Neural progenitor cell (in vitro differentiated cells): ENCODE data around the gene NOVA2. TPM values are rescaled to one million over a fixed set of nuclear protein-coding genes. Genes with fewer than 3 reads are reported as not detected.

Source experiments
- DNase-seq: peaks from one replicate; pipeline ENCODE4 v3.0.0-alpha.2; 2016; ENCODE audit warnings: low spot score
- H2AFZ ChIP-seq: fragments of 200-600 bp; sonication (generic); replicated peaks from 2 replicates; pipeline ENCODE4 v1.6.1; 2016; ENCODE audit warnings: antibody characterized with exemption
- H3F3A ChIP-seq: fragments of 200-600 bp; sonication (generic); 2 replicates; pipeline ENCODE4 v1.6.1; 2016; ENCODE audit warnings: antibody characterized with exemption, low read depth
- H3K27ac ChIP-seq: fragments of 200-600 bp; sonication (generic); 2 replicates; pipeline ENCODE4 v1.5.1; 2016; ENCODE audit warnings: mild to moderate bottlenecking
- H3K27me3 ChIP-seq: fragments of 200-600 bp; sonication (generic); 2 replicates; pipeline ENCODE4 v1.6.1; 2016; ENCODE audit warnings: mild to moderate bottlenecking, moderate library complexity
- H3K36me3 ChIP-seq: fragments of 200-600 bp; sonication (generic); 2 replicates; pipeline ENCODE4 v1.5.1; 2016
- H3K4me1 ChIP-seq: fragments of 200-600 bp; sonication (generic); 2 replicates; pipeline ENCODE4 v1.6.1; 2016; ENCODE audit warnings: mixed run types
- H3K4me2 ChIP-seq: fragments of 200-600 bp; sonication (generic); 2 replicates; pipeline ENCODE4 v1.6.1; 2016
- H3K4me3 ChIP-seq: fragments of 200-600 bp; sonication (generic); 2 replicates; pipeline ENCODE4 v1.5.1; 2016
- H3K79me2 ChIP-seq: fragments of 200-600 bp; sonication (generic); 2 replicates; pipeline ENCODE4 v1.6.1; 2016; ENCODE audit warnings: low read depth
- H3K9ac ChIP-seq: fragments of 200-600 bp; sonication (generic); 2 replicates; pipeline ENCODE4 v1.6.1; 2016
- H3K9me3 ChIP-seq: fragments of 200-600 bp; sonication (generic); 2 replicates; pipeline ENCODE4 v1.5.1; 2016; ENCODE audit warnings: low read depth
- H4K20me1 ChIP-seq: fragments of 200-600 bp; sonication (generic); 2 replicates; pipeline ENCODE4 v1.6.1; 2016; ENCODE audit warnings: low read depth
- H3K27ac Mint-ChIP-seq: 3 replicates; pipeline ENCODE4 v1.8.0; 2021; ENCODE audit warnings: mixed read lengths
- H3K27me3 Mint-ChIP-seq: 2 replicates; pipeline ENCODE4 v1.8.0; 2022; ENCODE audit warnings: low read depth, mild to moderate bottlenecking, inconsistent platforms, moderate library complexity, mixed read lengths; ENCODE audit not compliant: insufficient read depth
- H3K36me3 Mint-ChIP-seq: 3 replicates; pipeline ENCODE4 v1.8.0; 2021; ENCODE audit warnings: mixed read lengths
- H3K4me1 Mint-ChIP-seq: 3 replicates; pipeline ENCODE4 v1.8.0; 2021; ENCODE audit warnings: mixed read lengths
- H3K4me3 Mint-ChIP-seq: 3 replicates; pipeline ENCODE4 v1.8.0; 2021; ENCODE audit warnings: mild to moderate bottlenecking, moderate library complexity, mixed read lengths
- H3K9me3 Mint-ChIP-seq: 3 replicates; pipeline ENCODE4 v1.8.0; 2020; ENCODE audit warnings: mixed read lengths
- EZH2 ChIP-seq: fragments of 200-600 bp; sonication (generic); IDR thresholded peaks from 2 replicates; pipeline ENCODE4 v1.6.1; 2017; ENCODE audit warnings: antibody characterized with exemption, mild to moderate bottlenecking, moderate library complexity
- EZH2phosphoT487 ChIP-seq: fragments of 200-600 bp; sonication (generic); IDR thresholded peaks from 2 replicates; pipeline ENCODE4 v1.6.1; 2017; ENCODE audit warnings: antibody characterized with exemption
- total RNA-seq: library from RNA; depleted of rRNA; stranded (reverse); fragments of >200 nt; gene quantifications from 2 replicates; pipeline ENCODE4 v1.2.3, GENCODE V29; 2015; ENCODE audit warnings: low replicate concordance
- TF ChIP-seq, protein P1 (sequence below): fragments of 200-600 bp; sonication (generic); IDR thresholded peaks from 2 replicates; pipeline ENCODE4 v1.5.1; 2017; ENCODE audit warnings: antibody characterized with exemption, mild to moderate bottlenecking

The NOVA2 gene
- total RNA-seq, 1 donor from 2014 or later: 3.9 TPM

DNA sequence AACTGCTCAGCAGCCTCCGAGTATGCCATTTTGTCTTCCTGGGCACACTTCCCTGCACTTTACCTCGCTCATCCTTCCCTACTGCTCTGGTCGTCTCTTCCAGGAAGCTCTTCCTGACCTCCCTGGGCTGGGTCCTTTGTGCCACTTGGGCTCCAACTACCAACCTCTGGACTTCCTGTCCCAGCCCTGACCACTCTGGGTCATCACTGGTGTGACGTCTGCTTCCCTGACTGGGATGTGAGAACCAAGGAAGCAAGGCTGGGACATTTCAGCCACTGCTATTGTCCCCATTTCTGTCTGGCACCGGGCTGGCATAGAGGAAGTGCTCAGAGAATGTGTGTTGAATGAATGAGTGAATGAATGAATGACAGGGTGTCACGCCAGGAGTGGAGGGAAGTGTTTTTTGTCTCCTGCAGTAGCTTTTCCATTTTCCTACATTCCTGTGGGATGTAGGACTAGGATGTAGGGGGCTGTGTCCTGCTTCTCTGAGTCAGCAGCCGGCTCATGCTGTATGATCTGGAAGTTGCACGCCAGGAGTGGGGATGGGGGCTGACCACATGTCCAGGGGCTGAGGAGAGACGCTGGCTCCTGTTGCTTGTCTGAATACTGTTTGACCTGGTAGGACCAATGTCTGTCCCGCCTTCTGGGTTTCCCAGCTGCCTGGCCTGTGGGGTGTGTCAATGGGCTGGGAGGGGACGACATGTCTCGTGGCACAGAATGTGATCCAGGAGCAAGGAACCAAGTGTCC is 14.7 kb downstream of the NOVA2 start:
- Histone ChIP-seq H3K27me3 (no peaks in the 10 kb centered on the region), H3K4me1 (peaks cover 8% of the 10 kb centered on the region), H3K4me3 (no peak overlapping the region), H3K4me2 (no peak overlapping the region), H4K20me1 (peaks cover 5% of the 10 kb centered on the region), H3K79me2 (no peaks in the 10 kb centered on the region), H3K9me3 (no peaks in the 10 kb centered on the region), H2AFZ (no peak overlapping the region), H3K36me3 (no peaks in the 10 kb centered on the region), H3K9ac (no peak overlapping the region), H3F3A (peaks cover under 1% of the 10 kb centered on the region), H3K27ac (no peak overlapping the region)
- H3K4me1 Mint-ChIP-seq: peaks cover 66% of the 10 kb centered on the region
- no peak overlapping the region for H3K4me3 Mint-ChIP-seq
- TF ChIP-seq EZH2phosphoT487: no peak
- TF ChIP-seq, protein P1, sequence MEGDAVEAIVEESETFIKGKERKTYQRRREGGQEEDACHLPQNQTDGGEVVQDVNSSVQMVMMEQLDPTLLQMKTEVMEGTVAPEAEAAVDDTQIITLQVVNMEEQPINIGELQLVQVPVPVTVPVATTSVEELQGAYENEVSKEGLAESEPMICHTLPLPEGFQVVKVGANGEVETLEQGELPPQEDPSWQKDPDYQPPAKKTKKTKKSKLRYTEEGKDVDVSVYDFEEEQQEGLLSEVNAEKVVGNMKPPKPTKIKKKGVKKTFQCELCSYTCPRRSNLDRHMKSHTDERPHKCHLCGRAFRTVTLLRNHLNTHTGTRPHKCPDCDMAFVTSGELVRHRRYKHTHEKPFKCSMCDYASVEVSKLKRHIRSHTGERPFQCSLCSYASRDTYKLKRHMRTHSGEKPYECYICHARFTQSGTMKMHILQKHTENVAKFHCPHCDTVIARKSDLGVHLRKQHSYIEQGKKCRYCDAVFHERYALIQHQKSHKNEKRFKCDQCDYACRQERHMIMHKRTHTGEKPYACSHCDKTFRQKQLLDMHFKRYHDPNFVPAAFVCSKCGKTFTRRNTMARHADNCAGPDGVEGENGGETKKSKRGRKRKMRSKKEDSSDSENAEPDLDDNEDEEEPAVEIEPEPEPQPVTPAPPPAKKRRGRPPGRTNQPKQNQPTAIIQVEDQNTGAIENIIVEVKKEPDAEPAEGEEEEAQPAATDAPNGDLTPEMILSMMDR: no peak
- TF ChIP-seq EZH2: no peak
- H3K27me3 Mint-ChIP-seq: peaks cover 9% of the 10 kb centered on the region
- H3K27ac Mint-ChIP-seq: no peak overlapping the region
- no peaks in the 10 kb centered on the region for H3K9me3 Mint-ChIP-seq
- no peak for DNase-seq
- H3K36me3 Mint-ChIP-seq: peaks cover 38% of the 10 kb centered on the region

DNA sequence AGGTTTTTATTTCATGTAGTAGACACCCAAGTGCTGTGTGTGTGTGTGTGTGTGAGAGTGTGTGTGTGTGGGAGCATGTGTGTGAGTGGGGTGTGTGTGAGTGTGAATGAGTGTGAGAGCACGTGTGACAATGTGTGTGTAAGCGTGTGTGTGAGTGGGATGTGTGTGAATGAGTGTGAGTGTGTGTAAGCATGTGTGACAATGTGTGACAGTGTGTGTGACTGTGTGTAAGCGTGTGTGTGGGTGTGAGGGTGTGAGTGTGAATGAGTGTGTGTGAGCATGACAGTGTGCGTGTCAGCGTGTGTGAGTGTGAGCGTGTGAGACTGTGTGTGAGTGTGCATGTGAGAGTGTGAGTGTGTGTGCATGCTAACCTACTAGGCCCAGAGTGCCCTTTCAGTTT is 15.3 kb downstream of the NOVA2 start:
- Histone ChIP-seq H3K27me3 (no peaks in the 10 kb centered on the region), H3K4me3 (no peak overlapping the region), H2AFZ (no peak overlapping the region), H3K4me2 (no peak overlapping the region), H3K36me3 (no peaks in the 10 kb centered on the region), H3K27ac (no peak overlapping the region), H3K9me3 (no peaks in the 10 kb centered on the region), H3K4me1 (peaks cover 14% of the 10 kb centered on the region), H4K20me1 (peaks cover 5% of the 10 kb centered on the region), H3F3A (peaks cover 7% of the 10 kb centered on the region), H3K9ac (no peak overlapping the region), H3K79me2 (no peaks in the 10 kb centered on the region)
- Mint-ChIP-seq H3K36me3 (peaks cover 35% of the 10 kb centered on the region), H3K27me3 (peaks cover 7% of the 10 kb centered on the region), H3K4me1 (peaks cover 70% of the 10 kb centered on the region), H3K4me3 (peak overlapping the region; percentile 30), H3K27ac (no peak overlapping the region), H3K9me3 (no peaks in the 10 kb centered on the region)
- TF ChIP-seq EZH2phosphoT487 (no peak), EZH2 (no peak)
- TF ChIP-seq, protein P1: no peak
- DNase-seq: no peak

DNA sequence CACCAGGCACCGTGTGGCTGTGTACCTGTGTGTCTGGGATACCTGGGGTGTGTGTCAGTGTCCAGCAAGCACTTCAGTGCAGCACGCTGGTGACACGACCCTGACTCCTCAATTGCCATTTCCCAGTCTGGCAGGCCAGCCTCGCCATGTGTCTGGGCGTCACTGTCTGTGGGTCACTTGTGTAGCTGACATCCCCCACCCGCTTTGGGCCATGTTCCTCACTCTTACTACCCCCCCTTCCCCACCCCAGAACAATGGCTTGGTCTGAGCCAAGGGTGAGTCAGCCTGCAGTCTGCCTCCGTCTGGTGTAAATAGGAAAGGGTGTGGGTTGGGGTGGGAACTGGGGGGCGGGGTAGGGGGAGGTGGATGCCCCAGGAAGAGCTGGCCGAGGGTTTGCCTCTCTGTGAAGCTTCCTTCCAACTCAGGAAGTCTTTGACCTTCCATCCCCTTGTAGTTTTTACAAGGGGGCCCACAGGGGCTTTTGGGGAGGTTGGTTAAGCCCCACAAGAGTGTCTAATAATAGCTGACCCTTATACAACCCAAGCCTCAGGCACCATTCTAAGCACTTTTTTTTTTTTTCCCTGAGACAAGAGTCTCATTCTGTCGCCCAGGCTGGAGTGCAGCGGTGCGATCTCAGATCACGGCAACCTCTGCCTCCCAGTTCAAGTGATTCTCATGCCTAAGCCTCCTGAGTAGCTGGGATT is 17.6 kb downstream of the NOVA2 start:
- H3K4me1 ChIP-seq: peaks cover 16% of the 10 kb centered on the region

More for the DNA sequence above, 17.6 kb downstream of the NOVA2 start:
- H3K9me3 Mint-ChIP-seq: no peaks in the 10 kb centered on the region
- H2AFZ ChIP-seq: no peak overlapping the region
- peaks cover 24% of the 10 kb centered on the region for H3K36me3 Mint-ChIP-seq
- no peaks in the 10 kb centered on the region for H3K27me3 ChIP-seq
- TF ChIP-seq, protein P1: no peak
- TF ChIP-seq EZH2 (no peak), EZH2phosphoT487 (no peak)
- H3K27ac Mint-ChIP-seq: peak overlapping the region; percentile 65
- H3F3A ChIP-seq: peaks cover 23% of the 10 kb centered on the region
- H3K36me3 ChIP-seq: no peaks in the 10 kb centered on the region
- H3K79me2 ChIP-seq: no peaks in the 10 kb centered on the region
- no peak overlapping the region for H3K4me3 ChIP-seq
- H3K4me2 ChIP-seq: no peak overlapping the region
- H3K4me1 Mint-ChIP-seq: peaks cover 70% of the 10 kb centered on the region
- no peak for DNase-seq
- H3K4me3 Mint-ChIP-seq: no peak overlapping the region
- H3K9me3 ChIP-seq: no peaks in the 10 kb centered on the region
- no peak overlapping the region for H3K9ac ChIP-seq
- H3K27me3 Mint-ChIP-seq: peaks cover 7% of the 10 kb centered on the region
- no peak overlapping the region for H3K27ac ChIP-seq
- peaks cover 19% of the 10 kb centered on the region for H4K20me1 ChIP-seq
